LHCN-M2 (cell line): ENCODE results near the gene INPP5D. TPM values are rescaled to one million over a fixed set of nuclear protein-coding genes. Genes with fewer than 3 reads are reported as not detected.

ENCODE experiments used
- total RNA-seq: library from RNA; depleted of rRNA; stranded (reverse); fragments of >200 nt; gene quantifications from 2 replicates; pipeline ENCODE4 v1.2.3, GENCODE V29; 2014; rRNA removed

INPP5D gene
- total RNA-seq, 1 experiment from 2014 or later, result 0.34 TPM

Other genes with a start within 250 kb of the INPP5D start
- 0.32 and 0.52 TPM in 2 replicates for gene SNORC, start 190.1 kb upstream of the INPP5D start, total RNA-seq
- gene NGEF, start 47.1 kb upstream of the INPP5D start, total RNA-seq, result 0.26 and 0.34 TPM in 2 replicates
- gene NEU2, start 27.7 kb upstream of the INPP5D start, total RNA-seq, result not detected in 2 replicates
- gene ATG16L1, start 191.3 kb downstream of the INPP5D start, total RNA-seq, result 34.2 and 39.8 TPM in 2 replicates
- not detected in 2 replicates for gene SAG, start 247.5 kb downstream of the INPP5D start, total RNA-seq